ENCODE measurements around the gene SMPD3.

The SMPD3 gene

GRCh38 chr16:68379472-68380347 lies 68.6 kb downstream of the SMPD3 start:
- no peak for DNase-seq

- no peak for DNase-seq
These were observed 69.6 kb downstream of the SMPD3 start for GRCh38 chr16:68378436-68379415.

GRCh38 chr16:68377667-68378393 lies 70.5 kb downstream of the SMPD3 start:
- DNase-seq = no peak

GRCh38 chr16:68377221-68377620 lies 71.1 kb downstream of the SMPD3 start:
- DNase-seq = no peak

- no peak for DNase-seq
These were observed 71.7 kb downstream of the SMPD3 start for GRCh38 chr16:68376590-68376989.

- no peak for DNase-seq
These were observed 72.3 kb downstream of the SMPD3 start for GRCh38 chr16:68375801-68376536.

- no peak for DNase-seq
These were observed 73.2 kb downstream of the SMPD3 start for GRCh38 chr16:68374961-68375660.

GRCh38 chr16:68374246-68374805 lies 74.0 kb downstream of the SMPD3 start:
- no peak for DNase-seq

GRCh38 chr16:68373528-68374245 lies 74.6 kb downstream of the SMPD3 start:
- no peak for DNase-seq

- DNase-seq = no peak
These were observed 75.5 kb downstream of the SMPD3 start for GRCh38 chr16:68372806-68373205.

- DNase-seq = no peak
These were observed 76.0 kb downstream of the SMPD3 start for GRCh38 chr16:68372381-68372720.

- no peak for DNase-seq
These were observed 76.5 kb downstream of the SMPD3 start for GRCh38 chr16:68371706-68372380.

- no peak for DNase-seq
These were observed 77.0 kb downstream of the SMPD3 start for GRCh38 chr16:68371276-68371651.

GRCh38 chr16:68370581-68371275 lies 77.6 kb downstream of the SMPD3 start:
- no peak for DNase-seq

- DNase-seq = no peak
These were observed 78.4 kb downstream of the SMPD3 start for GRCh38 chr16:68369697-68370580.

GRCh38 chr16:68369168-68369567 lies 79.1 kb downstream of the SMPD3 start:
- DNase-seq = no peak

GRCh38 chr16:68368301-68368888 lies 79.9 kb downstream of the SMPD3 start:
- no peak for DNase-seq

GRCh38 chr16:68367891-68368290 lies 80.4 kb downstream of the SMPD3 start:
- DNase-seq = no peak

All from HCEC 1CT (cell line).